PC-3 (cell line): ENCODE results near the gene CAPN6. TPM values are rescaled to one million over a fixed set of nuclear protein-coding genes. Genes with fewer than 3 reads are reported as not detected.

Experiments
- ATAC-seq: fragments of 200-7000 bp; cut with Tn5 transposase; 2 replicates; pipeline ENCODE4 v1.9.1; 2020; ENCODE audit warnings: mild to moderate bottlenecking, moderate library complexity
- BruUV-seq: library from RNA; stranded (reverse); fragments of 400-500 nt; replicated peaks from 2 replicates; lab custom pipeline; 2021; lab: Mats Ljungman, UMichigan
- CTCF ChIA-PET: fragments of 300-600 bp; sonication (Branson Sonifier 250); formaldehyde crosslinking; loops from one replicate; lab custom pipeline; 2022; ENCODE audit warnings: antibody characterized with exemption; lab: Charles Lee
- POLR2A ChIA-PET: fragments of 300-600 bp; sonication (Branson Sonifier 250); formaldehyde crosslinking; loops from one replicate; lab custom pipeline; 2022; ENCODE audit warnings: antibody characterized with exemption; ENCODE audit not compliant: unreplicated experiment; lab: Charles Lee
- DNase-seq: peaks from one replicate; pipeline ENCODE4 v3.0.0-alpha.2; 2015
- H2AFZ ChIP-seq: fragments of 300-600 bp; sonication (generic); 2 replicates; pipeline ENCODE4 v1.6.0; 2016; ENCODE audit warnings: antibody characterized with exemption, low read length
- H3F3A ChIP-seq: fragments of 300-600 bp; sonication (generic); one replicate; pipeline ENCODE4 v1.6.0; 2017; ENCODE audit warnings: antibody characterized with exemption, low read length, control low read depth, mild to moderate bottlenecking; ENCODE audit not compliant: unreplicated experiment
- H3K27ac ChIP-seq: fragments of 300-600 bp; sonication (generic); 2 replicates; pipeline ENCODE4 v1.5.1; 2016; ENCODE audit warnings: mild to moderate bottlenecking, low read length
- H3K27me3 ChIP-seq: fragments of 300-600 bp; sonication (generic); 2 replicates; pipeline ENCODE4 v1.6.1; 2016; ENCODE audit warnings: low read length, mixed read lengths
- H3K36me3 ChIP-seq: fragments of 300-600 bp; sonication (generic); 2 replicates; pipeline ENCODE4 v1.6.1; 2016; ENCODE audit warnings: low read depth, mixed run types, low read length, mixed read lengths
- H3K4me1 ChIP-seq: fragments of 300-600 bp; sonication (generic); 2 replicates; pipeline ENCODE4 v1.5.1; 2016; ENCODE audit warnings: low read length; ENCODE audit not compliant: insufficient read depth
- H3K4me2 ChIP-seq: fragments of 300-600 bp; sonication (generic); 2 replicates; pipeline ENCODE4 v1.6.0; 2016; ENCODE audit warnings: low read length
- H3K4me3 ChIP-seq: fragments of 300-600 bp; sonication (generic); 2 replicates; pipeline ENCODE4 v1.5.1; 2016; ENCODE audit warnings: mild to moderate bottlenecking, low read length, mixed read lengths
- H3K79me2 ChIP-seq: fragments of 300-600 bp; sonication (generic); 2 replicates; pipeline ENCODE4 v1.6.1; 2017; ENCODE audit warnings: low read length, mixed read lengths
- H3K9ac ChIP-seq: fragments of 300-600 bp; sonication (generic); 2 replicates; pipeline ENCODE4 v1.6.0; 2016; ENCODE audit warnings: mild to moderate bottlenecking, low read length
- H3K9me2 ChIP-seq: fragments of 300-600 bp; sonication (generic); replicated peaks from 2 replicates; pipeline ENCODE4 v1.6.1; 2016; ENCODE audit warnings: mixed run types, low read length, mixed read lengths
- H3K9me3 ChIP-seq: fragments of 300-600 bp; sonication (generic); 2 replicates; pipeline ENCODE4 v1.6.1; 2016; ENCODE audit warnings: low read length, mixed read lengths
- H4K20me1 ChIP-seq: fragments of 300-600 bp; sonication (generic); 2 replicates; pipeline ENCODE4 v1.6.1; 2016; ENCODE audit warnings: low read length, mixed read lengths
- CTCF ChIP-seq: fragments of 300-600 bp; sonication (generic); conservative IDR thresholded peaks from 2 replicates; pipeline ENCODE4 v1.5.1; 2017; ENCODE audit warnings: antibody characterized with exemption, low read depth, mild to moderate bottlenecking, low read length
- EZH2 ChIP-seq: fragments of 300-600 bp; sonication (generic); IDR thresholded peaks from one replicate; pipeline ENCODE4 v1.6.1; 2017; ENCODE audit warnings: antibody characterized with exemption, mild to moderate bottlenecking, low read length; ENCODE audit not compliant: unreplicated experiment
- EZH2phosphoT487 ChIP-seq: fragments of 300-600 bp; sonication (generic); IDR thresholded peaks from 2 replicates; pipeline ENCODE4 v1.6.1; 2018; ENCODE audit warnings: mild to moderate bottlenecking, antibody characterized with exemption, low read length, borderline replicate concordance
- intact Hi-C: fragments of 100-400 bp; cut with micrococcal nuclease; formaldehyde crosslinking; loops from 2 replicates; pipeline ENCODE4 v1.9.0; 2023
- total RNA-seq: library from RNA; depleted of rRNA; stranded (reverse); fragments of >200 nt; gene quantifications from 2 replicates; pipeline ENCODE4 v1.2.3, GENCODE V29; 2014

The CAPN6 gene
- total RNA-seq, 1 experiment from 2014 or later = not detected

GRCh38 chrX:111257733-111258132 is 12.6 kb downstream of the CAPN6 start:
- CTCF ChIA-PET = no interaction called here
- no peak for ATAC-seq
- BruUV-seq = no TSS peak

DNA sequence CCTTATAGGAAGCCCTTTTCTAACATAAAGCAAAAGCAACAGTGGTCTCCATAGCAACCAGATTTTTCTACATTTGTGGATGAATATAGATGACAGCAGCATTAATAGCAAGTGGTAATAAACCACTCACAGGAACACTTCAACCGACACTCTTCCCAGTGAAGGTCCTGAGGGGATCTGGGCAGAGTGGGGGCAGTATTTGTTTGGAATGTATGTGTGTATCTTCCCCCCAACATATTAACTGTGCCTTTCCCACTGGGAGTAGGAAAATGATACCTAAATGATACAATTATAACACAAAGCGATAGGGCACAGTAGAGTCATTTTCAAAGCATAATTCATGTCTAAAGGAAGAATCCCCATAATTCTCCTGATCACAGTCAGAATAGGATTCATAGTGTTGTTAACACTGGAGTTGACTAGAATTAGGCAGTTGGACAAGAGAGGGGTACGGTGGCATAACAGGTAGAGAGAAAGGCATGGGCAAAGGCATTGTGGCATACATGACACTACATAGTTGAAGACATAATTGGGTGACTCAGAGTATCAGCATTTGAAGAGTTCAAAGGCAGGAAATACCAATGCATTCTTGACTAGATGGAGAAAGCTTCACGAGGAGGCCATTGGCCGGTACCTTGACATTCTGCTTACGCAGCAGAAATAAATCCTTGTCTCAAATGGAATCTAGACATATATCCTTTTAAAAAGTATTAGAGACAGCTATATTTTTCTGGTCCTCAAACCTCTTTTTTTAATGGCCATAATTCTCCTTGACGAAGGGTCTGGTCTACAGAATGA is 15.2 kb downstream of the CAPN6 start:
- ChIA-PET POLR2A (no interaction called here), CTCF (no interaction called here)
- no peaks in the 10 kb centered on the region for H3K36me3 ChIP-seq
- H3K4me2 ChIP-seq = no peak overlapping the region
- peak; percentile 36 for DNase-seq
- no peak overlapping the region for H3K4me3 ChIP-seq
- no TSS peak for BruUV-seq
- H4K20me1 ChIP-seq = no peaks in the 10 kb centered on the region
- H3K4me1 ChIP-seq = no peaks in the 10 kb centered on the region
- H3K9me3 ChIP-seq = no peaks in the 10 kb centered on the region
- no peak overlapping the region for H3K9ac ChIP-seq
- intact Hi-C loops = no loop called here
- H3K9me2 ChIP-seq = no peaks in the 10 kb centered on the region
- TF ChIP-seq EZH2 (no peak), EZH2phosphoT487 (no peak), CTCF (no peak)
- no peaks in the 10 kb centered on the region for H3K79me2 ChIP-seq
- ATAC-seq = no peak
- no peaks in the 10 kb centered on the region for H3K27me3 ChIP-seq
- H3K27ac ChIP-seq = no peak overlapping the region
- H3F3A ChIP-seq = no peaks in the 10 kb centered on the region
- H2AFZ ChIP-seq = no peak overlapping the region

More at GRCh38 chrX:111257733-111258132, 12.6 kb downstream of the CAPN6 start:
- Histone ChIP-seq H3K79me2 (no peaks in the 10 kb centered on the region), H3K9me3 (no peaks in the 10 kb centered on the region), H3K36me3 (no peaks in the 10 kb centered on the region), H3K4me2 (no peak overlapping the region), H4K20me1 (no peaks in the 10 kb centered on the region), H3K4me3 (no peak overlapping the region), H3K9ac (no peak overlapping the region), H3K27ac (no peak overlapping the region), H3K9me2 (no peaks in the 10 kb centered on the region), H3K27me3 (no peaks in the 10 kb centered on the region), H2AFZ (no peak overlapping the region), H3K4me1 (no peaks in the 10 kb centered on the region), H3F3A (no peaks in the 10 kb centered on the region)
- no peak for TF ChIP-seq EZH2phosphoT487
- no peak for TF ChIP-seq EZH2
- TF ChIP-seq CTCF = no peak
- no peak for DNase-seq
- intact Hi-C loops = no loop called here
- POLR2A ChIA-PET = interaction anchor here (0.5 kb wide), 1 partner anchor 1196 kb away, joined by 5 read pairs; no protein-coding TSS in a partner anchor
